Stimulated activated CD8-positive, alpha-beta memory T cell treated with anti-CD3 and anti-CD28 coated beads, Interleukin-12 subunit alpha, Interleukin-12 subunit beta, amount 100 ng/mL, for 4 hours (primary cell): ENCODE data around the gene ARHGAP6.

ENCODE experiments used
- DNase-seq: peaks from one replicate; pipeline ENCODE4 v3.0.0-alpha.2; 2020; ENCODE audit warnings: low read depth

The ARHGAP6 gene

DNA sequence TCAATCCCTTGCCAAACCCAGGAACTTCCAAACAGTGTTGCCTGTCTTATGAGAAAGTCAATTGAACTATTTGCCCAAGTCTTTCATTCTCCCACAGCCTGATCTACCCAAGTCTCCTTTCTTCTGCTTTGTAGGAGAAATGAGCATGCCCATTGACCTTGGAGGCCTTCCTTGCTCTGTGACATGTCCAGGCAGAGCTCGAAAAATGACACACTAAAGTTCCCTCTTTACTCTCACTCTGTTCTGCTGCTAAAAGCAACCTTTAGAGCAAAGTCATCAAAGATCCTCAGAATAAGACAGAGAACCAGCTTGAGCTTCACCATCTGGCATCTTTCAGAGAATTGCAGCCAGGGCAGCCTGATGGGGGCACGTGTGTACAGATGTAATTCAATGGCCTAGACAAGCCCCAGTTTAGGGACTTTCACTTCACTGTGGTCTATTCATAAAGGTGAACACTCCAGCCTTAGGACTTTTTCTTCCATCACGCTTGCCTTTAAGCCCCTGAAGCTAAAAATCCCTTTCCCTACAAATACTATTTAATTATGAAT lies 236.1 kb downstream of the ARHGAP6 start:
- DNase-seq = no peak

DNA sequence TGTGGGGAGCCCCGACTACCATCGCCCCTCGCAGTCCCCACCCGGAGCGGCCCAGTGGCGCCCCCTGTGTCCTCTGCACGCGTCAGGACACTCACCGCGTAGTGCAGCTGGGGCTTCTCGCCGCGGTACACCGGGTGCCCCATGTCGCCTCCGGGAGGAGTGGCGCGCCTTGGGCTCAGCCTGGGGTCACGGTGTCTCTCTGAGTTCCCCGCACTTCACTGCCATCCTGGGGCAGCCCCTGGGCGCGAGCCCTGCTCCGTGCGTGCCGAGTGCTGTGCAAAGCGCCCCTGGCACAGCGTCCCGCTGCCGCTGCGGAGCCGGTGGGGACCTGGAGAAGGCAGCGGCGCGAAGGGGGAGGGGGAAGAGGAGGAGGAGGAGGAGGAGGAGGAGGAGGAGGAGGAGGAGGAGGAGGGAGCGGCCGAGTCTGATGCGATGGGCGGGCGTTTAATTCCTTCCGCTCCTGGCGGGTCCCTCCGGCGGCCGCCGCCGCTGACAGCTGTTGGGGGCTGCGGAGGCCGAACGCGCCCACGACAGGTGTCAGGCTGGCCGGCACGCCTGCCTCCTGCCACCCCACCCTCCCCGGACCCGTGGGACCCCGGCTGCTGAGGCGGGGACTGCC lies 238.2 kb downstream of the ARHGAP6 start:
- DNase-seq = no peak

GRCh38 chrX:11426712-11427452 lies 238.8 kb downstream of the ARHGAP6 start:
- no peak for DNase-seq

GRCh38 chrX:11424903-11425674 lies 240.6 kb downstream of the ARHGAP6 start:
- DNase-seq = no peak

GRCh38 chrX:11423949-11424348 lies 241.8 kb downstream of the ARHGAP6 start:
- DNase-seq = no peak

DNA sequence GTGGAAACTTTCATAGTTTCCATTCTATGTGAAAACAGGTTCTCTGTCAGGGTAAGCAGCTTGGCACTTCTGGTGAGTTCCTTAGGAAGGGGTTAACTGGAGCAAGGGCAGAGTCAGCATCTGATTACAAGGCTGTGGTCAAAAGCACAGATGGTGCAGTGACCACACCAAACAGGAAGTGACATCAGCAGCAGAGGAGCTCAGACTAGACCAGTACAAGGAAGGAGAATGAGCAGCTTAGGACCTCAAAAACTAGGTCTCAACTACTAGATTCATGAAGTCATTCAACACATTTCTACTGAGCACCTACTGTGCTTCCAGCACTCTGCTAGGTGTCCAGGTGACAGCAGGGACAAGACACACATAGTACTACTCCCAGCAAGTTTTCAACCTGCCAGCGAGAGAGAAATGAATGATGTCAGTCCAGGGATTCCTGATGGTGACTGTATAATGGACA lies 242.3 kb downstream of the ARHGAP6 start:
- DNase-seq = no peak

GRCh38 chrX:11422525-11422857 lies 243.2 kb downstream of the ARHGAP6 start:
- no peak for DNase-seq

- no peak for DNase-seq
Observed at GRCh38 chrX:11421805-11422524, 243.8 kb downstream of the ARHGAP6 start.

- no peak for DNase-seq
Observed at GRCh38 chrX:11420851-11421250, 244.9 kb downstream of the ARHGAP6 start.

DNA sequence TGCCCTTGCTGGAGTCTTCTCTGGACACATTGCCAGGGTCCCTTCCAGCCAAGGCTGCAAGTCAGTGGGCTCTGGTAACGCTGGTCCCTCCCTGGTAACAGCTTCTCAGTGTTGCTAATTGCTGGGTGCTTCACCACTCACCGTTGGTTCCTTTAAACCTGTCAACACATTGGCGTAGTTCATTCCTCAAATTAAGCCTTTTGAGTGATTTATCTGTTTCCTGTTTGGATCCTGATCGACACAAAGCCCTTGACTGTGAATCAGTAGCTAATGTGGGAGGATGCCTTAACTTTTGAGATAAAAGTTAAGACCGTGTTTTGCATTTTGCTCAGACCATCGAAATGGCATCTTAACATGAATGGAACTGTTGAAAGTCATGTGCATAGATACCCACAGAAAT lies 246.6 kb downstream of the ARHGAP6 start:
- DNase-seq = no peak

DNA sequence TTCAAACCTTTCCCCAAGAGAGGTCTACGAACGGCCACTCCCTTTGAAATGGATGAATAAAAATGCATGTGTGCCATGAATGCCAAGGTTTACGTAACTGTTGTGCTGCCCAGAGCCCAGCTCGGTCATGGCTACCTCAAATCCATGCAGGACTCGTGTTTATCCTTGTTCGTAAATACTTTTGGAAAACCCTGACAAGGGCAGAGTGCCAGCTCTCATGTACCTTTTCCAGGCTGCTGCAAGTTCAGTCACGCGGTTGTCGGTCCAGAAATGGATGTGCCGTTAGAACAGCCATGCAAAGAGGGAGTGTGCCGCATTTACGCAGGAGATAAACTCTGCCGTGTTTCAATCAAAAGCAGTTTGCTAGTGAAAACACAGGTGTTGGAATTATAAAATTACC lies 249.1 kb downstream of the ARHGAP6 start:
- no peak for DNase-seq

DNA sequence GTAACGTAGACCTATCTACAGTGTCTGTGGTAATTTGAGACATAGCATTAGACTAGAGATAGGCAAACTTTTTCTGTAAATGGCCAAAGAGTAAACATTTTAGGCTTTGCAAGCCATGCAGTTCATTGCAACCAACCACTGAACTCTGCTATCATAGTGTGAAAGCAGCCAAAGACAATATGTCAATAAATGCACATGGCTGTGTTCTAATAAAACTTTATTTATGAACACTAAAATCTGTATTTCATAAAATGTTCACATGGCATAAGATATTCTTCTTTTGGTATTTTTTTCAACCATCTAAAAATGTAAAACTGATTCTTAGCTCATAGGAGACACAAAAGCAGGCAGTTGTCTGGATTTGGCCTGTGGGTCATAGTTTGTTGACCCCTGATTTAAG lies 251.6 kb downstream of the ARHGAP6 start:
- no peak for DNase-seq

DNA sequence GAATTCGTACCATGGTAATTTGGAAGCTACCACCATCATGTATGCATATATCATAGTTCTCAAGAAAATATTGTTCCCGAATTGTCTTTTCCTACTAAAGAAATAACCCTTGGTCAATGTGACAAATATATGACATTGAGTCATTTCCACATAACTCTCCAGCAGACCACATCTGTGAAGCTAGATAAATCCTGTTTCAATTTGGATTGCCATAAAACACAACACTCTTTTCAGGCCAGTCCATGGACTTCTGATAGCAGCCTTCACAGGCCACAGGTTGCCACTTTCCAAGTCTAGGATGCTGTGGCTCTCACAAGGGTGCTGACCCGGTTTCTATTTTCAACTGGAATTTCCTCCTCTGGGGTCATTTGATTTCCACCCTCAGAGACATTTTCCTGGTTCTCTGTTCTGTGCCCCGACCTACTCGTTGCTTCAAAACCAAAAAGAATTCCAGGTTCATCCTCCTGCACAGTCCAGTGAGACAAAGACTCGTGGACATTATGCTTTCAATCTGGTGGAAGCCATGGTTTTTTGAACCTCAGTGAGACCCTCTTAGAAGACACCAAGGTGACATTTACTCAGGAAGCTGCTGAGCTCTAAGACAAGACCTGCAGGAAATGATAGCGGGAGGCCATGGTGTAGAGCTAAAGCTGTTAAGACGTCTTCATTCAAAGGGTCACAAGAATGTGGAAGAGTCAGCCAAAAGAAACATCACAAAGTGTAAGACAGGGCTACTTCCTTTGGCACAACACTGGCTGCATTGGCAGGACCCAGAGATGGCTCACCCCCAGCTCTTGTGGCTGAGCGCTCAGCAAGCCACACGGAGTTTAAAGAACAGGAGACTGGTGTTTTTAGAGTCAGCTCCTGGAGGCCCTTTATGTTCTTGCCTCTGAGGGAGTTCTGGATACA lies 252.8 kb downstream of the ARHGAP6 start:
- no peak for DNase-seq

- no peak for DNase-seq
Observed at GRCh38 chrX:11409957-11410356, 255.8 kb downstream of the ARHGAP6 start.

- no peak for DNase-seq
Observed at GRCh38 chrX:11408783-11409182, 256.9 kb downstream of the ARHGAP6 start.

- no peak for DNase-seq
Observed at GRCh38 chrX:11408109-11408405, 257.7 kb downstream of the ARHGAP6 start.

- DNase-seq = no peak
Observed at GRCh38 chrX:11407331-11408108, 258.2 kb downstream of the ARHGAP6 start.

GRCh38 chrX:11406109-11406765 lies 259.5 kb downstream of the ARHGAP6 start:
- DNase-seq = no peak

DNA sequence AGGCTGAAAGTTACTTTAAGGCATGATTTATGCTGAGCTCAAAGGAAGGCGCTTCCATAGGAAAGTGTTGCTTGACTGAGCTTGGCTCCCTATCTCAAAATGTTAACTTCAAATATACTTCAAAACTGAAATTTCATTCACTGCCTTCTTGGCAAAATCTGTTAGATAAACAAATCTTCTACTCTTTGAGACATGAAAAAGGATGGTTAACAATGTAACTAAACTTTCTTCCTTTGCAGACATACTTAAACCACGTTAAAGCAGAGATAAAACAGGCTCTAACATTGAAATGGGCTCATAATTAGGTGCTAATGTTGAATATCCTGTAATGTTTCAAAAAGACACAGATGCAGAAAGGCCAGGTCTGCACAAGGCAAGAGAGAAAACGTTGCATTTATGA lies 262.1 kb downstream of the ARHGAP6 start:
- no peak for DNase-seq

- no peak for DNase-seq
Observed at GRCh38 chrX:11401966-11402365, 263.8 kb downstream of the ARHGAP6 start.
